GM12878 (cell line): ENCODE measurements around the gene RETN. TPM values are rescaled to one million over a fixed set of nuclear protein-coding genes. Genes with fewer than 3 reads are reported as not detected.

Source experiments
- CBFB ChIP-seq: IDR thresholded peaks from 2 replicates; pipeline ENCODE4 v1.6.1; 2016; ENCODE audit warnings: antibody characterized with exemption, low read depth
- CBX3 ChIP-seq: fragments of 200-600 bp; sonication (generic); IDR thresholded peaks from 2 replicates; pipeline ENCODE4 v1.6.1; 2016; ENCODE audit warnings: low read depth, borderline replicate concordance
- CHD2 ChIP-seq: IDR thresholded peaks from 2 replicates; pipeline ENCODE4 v1.6.1; 2011; ENCODE audit warnings: low read depth, low read length, improper control_type of control experiment, borderline replicate concordance
- CUX1 ChIP-seq: IDR thresholded peaks from 2 replicates; pipeline ENCODE4 v1.6.1; 2012; ENCODE audit warnings: improper control_type of control experiment, low read depth, low read length; ENCODE audit not compliant: insufficient replicate concordance
- EED ChIP-seq: sonication (generic); IDR thresholded peaks from 2 replicates; pipeline ENCODE4 v1.6.1; 2016; ENCODE audit warnings: antibody characterized with exemption, low read depth
- EGR1 ChIP-seq, 2 experiments: IDR thresholded peaks; 1 replicate in 1 of 2; 2 replicates in 1 of 2; pipeline ENCODE4 v1.6.1; 2011 to 2012; ENCODE audit warnings: low read depth in 2 of 2, low read length in 2 of 2, borderline replicate concordance in 1 of 2, mild to moderate bottlenecking in 1 of 2, moderate library complexity in 1 of 2
- ESRRA ChIP-seq: IDR thresholded peaks from 2 replicates; pipeline ENCODE4 v1.6.1; 2012; ENCODE audit warnings: mild to moderate bottlenecking, low read length, improper control_type of control experiment
- ETV6 ChIP-seq, 2 experiments: fragments of 450-650 bp in 1 of 2; IDR thresholded peaks in 1 of 2; conservative IDR thresholded peaks in 1 of 2; 2 replicates each; pipeline ENCODE4 v1.6.1; 2014; ENCODE audit warnings: antibody characterized with exemption in 1 of 2, borderline replicate concordance in 1 of 2, low read depth in 1 of 2, mild to moderate bottlenecking in 1 of 2, moderate library complexity in 1 of 2
- HCFC1 ChIP-seq: fragments of 150-350 bp; IDR thresholded peaks from 2 replicates; pipeline ENCODE4 v1.6.1; 2014; ENCODE audit warnings: low read length
- HDAC2 ChIP-seq: fragments of 200-600 bp; sonication (generic); IDR thresholded peaks from 2 replicates; pipeline ENCODE4 v1.6.1; 2017
- IRF5 ChIP-seq: fragments of 450-650 bp; IDR thresholded peaks from 2 replicates; pipeline ENCODE4 v1.6.1; 2017; ENCODE audit warnings: borderline replicate concordance
- LARP7 ChIP-seq: fragments of 450-650 bp; IDR thresholded peaks from 2 replicates; pipeline ENCODE4 v1.6.1; 2017; ENCODE audit warnings: mild to moderate bottlenecking
- MAX ChIP-seq: IDR thresholded peaks from 2 replicates; pipeline ENCODE4 v1.6.1; 2012; ENCODE audit warnings: low read depth, low read length, improper control_type of control experiment
- NR2F1 ChIP-seq: fragments of 450-650 bp; conservative IDR thresholded peaks from 2 replicates; pipeline ENCODE4 v1.6.1; 2017; ENCODE audit warnings: mild to moderate bottlenecking
- POLR2A ChIP-seq: IDR thresholded peaks from 2 replicates; pipeline ENCODE4 v1.6.1; 2011; ENCODE audit warnings: low read depth, mild to moderate bottlenecking, low read length
- POLR2AphosphoS5 ChIP-seq: IDR thresholded peaks from 2 replicates; pipeline ENCODE4 v1.6.1; 2011; ENCODE audit warnings: mild to moderate bottlenecking, low read length, inconsistent platforms
- SMARCA5 ChIP-seq: fragments of 450-650 bp; IDR thresholded peaks from 2 replicates; pipeline ENCODE4 v1.6.1; 2017; ENCODE audit warnings: mild to moderate bottlenecking
- SUPT20H ChIP-seq: IDR thresholded peaks from 2 replicates; pipeline ENCODE4 v1.6.1; 2011; ENCODE audit warnings: low read depth, mild to moderate bottlenecking, low read length, moderate library complexity, borderline replicate concordance; ENCODE audit not compliant: control insufficient read depth
- YY1 ChIP-seq: IDR thresholded peaks from 2 replicates; pipeline ENCODE4 v1.6.1; 2011; ENCODE audit warnings: low read depth, mild to moderate bottlenecking, low read length
- ZNF687 ChIP-seq: fragments of 450-650 bp; IDR thresholded peaks from 2 replicates; pipeline ENCODE4 v1.6.1; 2017; ENCODE audit warnings: mild to moderate bottlenecking, moderate library complexity
- polyA plus RNA-seq, 11 experiments: library from polyadenylated mRNA; depleted of rRNA in 4 of 11; unstranded in 6 of 11; stranded (reverse) in 5 of 11; fragments of >200 nt; fragmentation: Nextera tagmentation in 4 of 11; fragmentation: Illumina TruSeq in 1 of 11; extraction: Ambion mirVana in 4 of 11; extraction: Trizol in 1 of 11; gene quantifications; 1 replicate in 1 of 11; 2 replicates in 10 of 11; pipeline versions ENCODE4 v1.2.1 to v1.2.3, GENCODE V29; 2011 to 2016; ENCODE audit warnings: inconsistent platforms in 2 of 11, missing spikeins in 2 of 11, low read depth in 1 of 11
- total RNA-seq, 4 experiments: library from RNA; depleted of rRNA in 3 of 4; stranded (reverse); fragments of >200 nt in 3 of 4; fragmentation: Illumina TruSeq in 1 of 4; extraction: Trizol in 1 of 4; gene quantifications; 2 replicates each; pipeline versions ENCODE4 v1.2.1 to v1.2.3, GENCODE V29; 2013 to 2021

RETN gene
- total and polyA plus RNA-seq, 10 of the 15 experiments (the other 5 are each of a cell fraction or from before 2014, with no cell fraction given) = 0.26 TPM; not detected in 9

GRCh38 chr19:7636691-7637373, 32.0 kb upstream of the RETN start, which contains the start of gene STXBP2 (continued):
- TF ChIP-seq ZNF687 = peak; percentile 95
- TF ChIP-seq SMARCA5 = peak; percentile 72; the same call in 1 of the 2 replicates
- TF ChIP-seq LARP7 = 0 out of 2 replicates have a peak, but pooled peaks have one; percentile 19
- peak; percentile 92 for TF ChIP-seq POLR2A
- no peak for TF ChIP-seq ETV6 (conservative IDR thresholded peaks at IDR 0.05 in 1 of 2, IDR thresholded peaks at IDR 0.05 in 1 of 2; ENCODE audit: borderline replicate concordance in 1 of 2, low read depth in 1 of 2)
- no peak for TF ChIP-seq NR2F1
- no peak for TF ChIP-seq CBX3
- TF ChIP-seq ESRRA = 0 out of 2 replicates have a peak, but pooled peaks have one; percentile 42
- no peak for TF ChIP-seq SUPT20H
- peak in 1 of 2 experiments; percentile 43; a peak in 1 of 3 replicates for TF ChIP-seq EGR1 (IDR thresholded peaks at IDR 0.05; ENCODE audit: borderline replicate concordance in 1 of 2, low read depth in 2 of 2, low read length in 2 of 2)
- TF ChIP-seq YY1 = peak; percentile 95
- TF ChIP-seq CUX1 = no peak
- TF ChIP-seq HDAC2 = no peak
- 0 out of 2 replicates have a peak, but pooled peaks have one; percentile 39 for TF ChIP-seq CHD2
- TF ChIP-seq CBFB = peak; percentile 55; the same call in 1 of the 2 replicates
- TF ChIP-seq MAX = peak; percentile 94
- TF ChIP-seq EED = no peak
- peak; percentile 72; the same call in 1 of the 2 replicates for TF ChIP-seq POLR2AphosphoS5
- TF ChIP-seq IRF5 = no peak
- peak; percentile 22; the same call in 1 of the 2 replicates for TF ChIP-seq HCFC1
